MCF 10A (cell line): ENCODE data around the gene CATSPERZ. TPM values are rescaled to one million over a fixed set of nuclear protein-coding genes. Genes with fewer than 3 reads are reported as not detected.

Source experiments
- BruUV-seq: library from RNA; stranded (reverse); fragments of 400-500 nt; replicated peaks from 2 replicates; lab custom pipeline; 2021; lab: Mats Ljungman, UMichigan
- CTCF ChIA-PET: fragments of 300-600 bp; sonication (Branson Sonifier 250); formaldehyde crosslinking; extraction: SDS; loops from one replicate; lab custom pipeline; 2021; ENCODE audit warnings: antibody characterized with exemption, inconsistent platforms; lab: Yijun Ruan, JAX
- POLR2A ChIA-PET: fragments of 300-600, 350-650 bp; sonication (Branson Sonifier 250); formaldehyde crosslinking; extraction: SDS; loops from one replicate; lab custom pipeline; 2020; ENCODE audit warnings: antibody characterized with exemption, inconsistent platforms; lab: Yijun Ruan, JAX
- DNase-seq: peaks from one replicate; pipeline ENCODE4 v3.0.0-alpha.2; 2018; ENCODE audit not compliant: unreplicated experiment
- H3K27ac Mint-ChIP-seq: one replicate; pipeline ENCODE4 v1.8.0; 2022; ENCODE audit warnings: mild to moderate bottlenecking, low read depth, mixed read lengths; ENCODE audit not compliant: unreplicated experiment
- H3K27me3 Mint-ChIP-seq: one replicate; pipeline ENCODE4 v1.8.0; 2022; ENCODE audit warnings: mixed read lengths; ENCODE audit not compliant: insufficient read depth, unreplicated experiment
- H3K36me3 Mint-ChIP-seq: one replicate; pipeline ENCODE4 v1.8.0; 2022; ENCODE audit warnings: mild to moderate bottlenecking, moderate library complexity, mixed read lengths; ENCODE audit not compliant: insufficient read depth, unreplicated experiment
- H3K4me1 Mint-ChIP-seq: one replicate; pipeline ENCODE4 v1.8.0; 2022; ENCODE audit warnings: mixed read lengths; ENCODE audit not compliant: insufficient read depth, unreplicated experiment
- H3K4me3 Mint-ChIP-seq: one replicate; pipeline ENCODE4 v1.8.0; 2022; ENCODE audit warnings: mild to moderate bottlenecking, moderate library complexity, mixed read lengths; ENCODE audit not compliant: unreplicated experiment
- H3K9me3 Mint-ChIP-seq: one replicate; pipeline ENCODE4 v1.8.0; 2022; ENCODE audit warnings: mixed read lengths; ENCODE audit not compliant: unreplicated experiment
- intact Hi-C: fragments of 100-400 bp; cut with micrococcal nuclease; formaldehyde crosslinking; loops from 2 replicates; pipeline ENCODE4 v1.14.1; 2022
- total RNA-seq: library from RNA; stranded (reverse); gene quantifications from 2 replicates; pipeline ENCODE4 v1.2.3, GENCODE V29; 2022
- TF ChIP-seq, protein P1 (sequence below): fragments of 200-600 bp; IDR thresholded peaks from one replicate; pipeline ENCODE4 v1.8.0; 2022; ENCODE audit warnings: antibody characterized with exemption, mild to moderate bottlenecking; ENCODE audit not compliant: unreplicated experiment

CATSPERZ gene
- total RNA-seq, 1 experiment from 2014 or later, result 0.68 TPM

DNA sequence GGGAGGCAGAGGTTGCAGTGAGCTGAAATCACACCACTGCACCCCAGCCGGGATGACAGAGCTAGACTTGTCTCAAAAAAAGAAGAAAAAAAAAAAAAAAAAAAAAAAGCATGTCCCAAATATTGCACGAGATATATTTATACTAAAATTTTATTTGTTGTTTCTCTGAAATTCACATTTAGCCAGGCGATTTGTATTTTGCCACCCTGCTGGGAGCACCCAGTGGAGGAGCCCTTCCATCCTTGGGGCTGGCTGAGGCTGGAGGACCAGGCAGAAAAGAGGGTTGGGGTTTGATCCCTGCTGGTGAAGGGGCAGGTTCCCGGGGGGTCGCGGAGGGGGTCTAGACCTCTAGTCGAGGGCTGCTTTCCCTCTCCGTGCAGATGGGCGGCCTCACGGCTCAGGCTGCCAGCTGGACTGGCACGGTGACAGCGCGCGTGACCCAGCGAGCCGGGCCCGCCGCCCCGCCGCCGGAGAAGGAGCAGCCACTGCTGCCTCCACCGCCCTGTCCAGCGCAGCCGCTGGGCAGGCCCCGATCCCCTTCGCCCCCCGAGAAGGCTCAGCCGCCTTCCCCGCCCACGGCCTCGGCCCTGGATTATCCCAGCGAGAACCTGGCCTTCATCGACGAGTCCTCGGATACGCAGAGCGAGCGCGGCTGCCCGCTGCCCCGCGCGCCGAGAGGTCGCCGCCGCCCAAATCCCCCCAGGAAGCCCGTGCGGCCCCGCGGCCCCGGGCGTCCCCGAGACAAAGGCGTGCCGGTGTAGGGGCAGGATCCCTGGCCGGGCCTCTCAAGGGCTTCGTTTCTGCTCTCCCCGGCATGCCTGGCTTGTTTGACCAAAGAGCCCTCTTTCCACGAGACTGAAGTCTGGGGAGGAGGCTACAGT, 952 bp upstream of the CATSPERZ start:
- H3K9me3 Mint-ChIP-seq, result no peaks in the 10 kb centered on the region
- no peaks in the 10 kb centered on the region for H3K27me3 Mint-ChIP-seq
- H3K27ac Mint-ChIP-seq, result no peak overlapping the region
- H3K4me1 Mint-ChIP-seq, result peaks cover 14% of the 10 kb centered on the region
- no peak overlapping the region for H3K4me3 Mint-ChIP-seq
- TF ChIP-seq, protein P1, sequence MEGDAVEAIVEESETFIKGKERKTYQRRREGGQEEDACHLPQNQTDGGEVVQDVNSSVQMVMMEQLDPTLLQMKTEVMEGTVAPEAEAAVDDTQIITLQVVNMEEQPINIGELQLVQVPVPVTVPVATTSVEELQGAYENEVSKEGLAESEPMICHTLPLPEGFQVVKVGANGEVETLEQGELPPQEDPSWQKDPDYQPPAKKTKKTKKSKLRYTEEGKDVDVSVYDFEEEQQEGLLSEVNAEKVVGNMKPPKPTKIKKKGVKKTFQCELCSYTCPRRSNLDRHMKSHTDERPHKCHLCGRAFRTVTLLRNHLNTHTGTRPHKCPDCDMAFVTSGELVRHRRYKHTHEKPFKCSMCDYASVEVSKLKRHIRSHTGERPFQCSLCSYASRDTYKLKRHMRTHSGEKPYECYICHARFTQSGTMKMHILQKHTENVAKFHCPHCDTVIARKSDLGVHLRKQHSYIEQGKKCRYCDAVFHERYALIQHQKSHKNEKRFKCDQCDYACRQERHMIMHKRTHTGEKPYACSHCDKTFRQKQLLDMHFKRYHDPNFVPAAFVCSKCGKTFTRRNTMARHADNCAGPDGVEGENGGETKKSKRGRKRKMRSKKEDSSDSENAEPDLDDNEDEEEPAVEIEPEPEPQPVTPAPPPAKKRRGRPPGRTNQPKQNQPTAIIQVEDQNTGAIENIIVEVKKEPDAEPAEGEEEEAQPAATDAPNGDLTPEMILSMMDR, result no peak
- no peak for DNase-seq
- intact Hi-C loops, result no loop called here
- no TSS peak for BruUV-seq
- ChIA-PET CTCF (interaction anchor here (0.5 to 0.6 kb wide), 2 partner anchors 21 to 89 kb away, joined by 3 read pairs; no protein-coding TSS in a partner anchor), POLR2A (no interaction called here)
- no peaks in the 10 kb centered on the region for H3K36me3 Mint-ChIP-seq

GRCh38 chr11:64303109-64304031, 3.2 kb downstream of the CATSPERZ start:
- CTCF ChIA-PET, result interaction anchor here (0.5 to 5.1 kb wide), 24 partner anchors 10 to 243 kb away, joined by 3 to 96 read pairs (median 6); partner anchors contain the start of genes BAD, FERMT3, GPR137 and PLCB3
- H3K9me3 Mint-ChIP-seq, result no peaks in the 10 kb centered on the region
- peaks cover 19% of the 10 kb centered on the region for H3K36me3 Mint-ChIP-seq
- peak overlapping the region; percentile 99 for H3K4me3 Mint-ChIP-seq
- H3K27me3 Mint-ChIP-seq, result no peaks in the 10 kb centered on the region
- BruUV-seq, result no TSS peak
- DNase-seq, result peak; percentile 46
- TF ChIP-seq, protein P1, result no peak
- H3K27ac Mint-ChIP-seq, result no peak overlapping the region
- POLR2A ChIA-PET, result interaction anchor here (0.6 to 5.8 kb wide), 20 partner anchors 13 to 611 kb away, joined by 3 to 107 read pairs (median 8); partner anchors contain the start of genes BAD, FKBP2, NUDT22 and PLCB3
- H3K4me1 Mint-ChIP-seq, result peaks cover 18% of the 10 kb centered on the region
- intact Hi-C loops, result loop anchor here (1.0 to 5.0 kb wide), 5 partner anchors 17 to 116 kb away; partner anchors contain the start of genes PPP1R14B and STIP1

- BruUV-seq, result no TSS peak
- intact Hi-C loops, result loop anchor here (1.0 to 5.0 kb wide), 5 partner anchors 17 to 117 kb away; partner anchors contain the start of genes PPP1R14B and STIP1
- peaks cover 18% of the 10 kb centered on the region for H3K4me1 Mint-ChIP-seq
- no peaks in the 10 kb centered on the region for H3K9me3 Mint-ChIP-seq
- peaks cover 25% of the 10 kb centered on the region for H3K36me3 Mint-ChIP-seq
- POLR2A ChIA-PET, result interaction anchor here (0.6 to 5.8 kb wide), 20 partner anchors 13 to 610 kb away, joined by 3 to 107 read pairs (median 7); partner anchors contain the start of genes BAD, FKBP2, NUDT22 and PLCB3
- peak overlapping the region; percentile 83 for H3K27ac Mint-ChIP-seq
- H3K27me3 Mint-ChIP-seq, result no peaks in the 10 kb centered on the region
- peak overlapping the region; percentile 99 for H3K4me3 Mint-ChIP-seq
- no peak for DNase-seq
- CTCF ChIA-PET, result interaction anchor here (0.5 to 5.1 kb wide), 22 partner anchors 9 to 183 kb away, joined by 3 to 96 read pairs (median 7); partner anchors contain the start of genes BAD, FERMT3, GPR137 and PLCB3
- TF ChIP-seq, protein P1, result no peak
Observed at GRCh38 chr11:64304032-64304315, 3.8 kb downstream of the CATSPERZ start.
